ENCODE measurements around the gene ANAPC15. TPM values are rescaled to one million over a fixed set of nuclear protein-coding genes. Genes with fewer than 3 reads are reported as not detected.

ANAPC15 gene
- total RNA-seq, 1 experiment from 2014 or later = 65.6 TPM

- H2AFZ ChIP-seq (ENCODE audit: low read depth, low read length, poor library complexity, severe bottlenecking) = no peak overlapping the region
- no peak overlapping the region for H3K27ac ChIP-seq (ENCODE audit: low read depth, low read length)
- no peak for ATAC-seq
These were observed 28.2 kb upstream of the ANAPC15 start for GRCh38 chr11:72140661-72141060.

More at GRCh38 chr11:72140661-72141060, 28.2 kb upstream of the ANAPC15 start:
- Histone ChIP-seq H3K9me2 (ENCODE audit: insufficient read depth) (no peaks in the 10 kb centered on the region), H3K9ac (ENCODE audit: low read length) (no peak overlapping the region), H3K4me2 (ENCODE audit: low read length) (no peak overlapping the region), H3K4me3 (replicated peaks in 1 of 2; ENCODE audit: low read depth in 1 of 2, low read length in 2 of 2) (no peak overlapping the region), H3K4me1 (ENCODE audit: control insufficient read depth in 1 of 2, insufficient read depth in 2 of 2, low read length in 2 of 2) (peaks cover 0 to 14% of the 10 kb centered on the region in 2 experiments; a peak in 1 of 4 replicates), H3K27me3 (ENCODE audit: insufficient read depth, low read length) (no peaks in the 10 kb centered on the region), H3K79me2 (ENCODE audit: insufficient read depth, low read length) (no peaks in the 10 kb centered on the region), H3K36me3 (ENCODE audit: control insufficient read depth in 1 of 2, insufficient read depth in 2 of 2, low read length in 2 of 2) (no peaks in the 10 kb centered on the region), H4K20me1 (ENCODE audit: insufficient read depth) (no peaks in the 10 kb centered on the region), H3K9me3 (ENCODE audit: control insufficient read depth in 1 of 2, insufficient read depth in 1 of 2, low read depth in 1 of 2, low read length in 2 of 2) (no peaks in the 10 kb centered on the region)
- ChIA-PET POLR2A (no interaction called here), RAD21 (ENCODE audit: low non-redundant PET in 1 of 2, low total read pairs in 2 of 2, uncharacterized antibody in 2 of 2, unreplicated experiment in 2 of 2) (interaction anchor here in 1 of 2 experiments (0.7 kb wide), 1 partner anchor 116 kb away, joined by 5 read pairs; no protein-coding TSS in a partner anchor), CTCF (no interaction called here)
- DNase-seq (ENCODE audit: low read depth, low spot score) = no peak
- no peak for TF ChIP-seq SP1 (IDR thresholded peaks at IDR 0.05; ENCODE audit: low read depth)
- TF ChIP-seq EGR1 (IDR thresholded peaks at IDR 0.05; ENCODE audit: low read depth) = no peak
- no peak for TF ChIP-seq SRF (IDR thresholded peaks at IDR 0.05; ENCODE audit: low read depth)
- TF ChIP-seq EZH2phosphoT487 (IDR thresholded peaks at IDR 0.05; ENCODE audit: borderline replicate concordance) = no peak
- no peak for TF ChIP-seq CTCF (IDR thresholded peaks at IDR 0.05 in 2 of 3, conservative IDR thresholded peaks at IDR 0.05 in 1 of 3; ENCODE audit: borderline replicate concordance in 1 of 3, insufficient read depth in 1 of 3, low read depth in 2 of 3, low read length in 2 of 3)
- TF ChIP-seq, protein P1, sequence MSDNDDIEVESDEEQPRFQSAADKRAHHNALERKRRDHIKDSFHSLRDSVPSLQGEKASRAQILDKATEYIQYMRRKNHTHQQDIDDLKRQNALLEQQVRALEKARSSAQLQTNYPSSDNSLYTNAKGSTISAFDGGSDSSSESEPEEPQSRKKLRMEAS (IDR thresholded peaks at IDR 0.05) = no peak
- TF ChIP-seq FOSL1 (IDR thresholded peaks at IDR 0.05; ENCODE audit: low read depth) = no peak
- no peak for TF ChIP-seq TCF7L2 (IDR thresholded peaks at IDR 0.05; ENCODE audit: borderline replicate concordance, extremely low read depth, insufficient read depth, insufficient read length)
- TF ChIP-seq ZBTB33 (IDR thresholded peaks at IDR 0.05; ENCODE audit: extremely low read depth, insufficient replicate concordance, low read length) = no peak
- TF ChIP-seq ZFX (IDR thresholded peaks at IDR 0.05) = no peak
- TF ChIP-seq ATF3 (IDR thresholded peaks at IDR 0.05) = no peak
- TF ChIP-seq YY1 (IDR thresholded peaks at IDR 0.05; ENCODE audit: extremely low read depth, insufficient replicate concordance, low read depth, low read length) = no peak
- no peak for TF ChIP-seq REST (IDR thresholded peaks at IDR 0.05; ENCODE audit: low read depth)
- intact Hi-C loops (cut with micrococcal nuclease) = no loop called here
- BruUV-seq (replicated peaks) = no TSS peak

Data from HCT116 (cell line).